SKM-1 treated with dmso at 0.1 percent for 144 hours (cell line): ENCODE results near the gene PLXNA4.

Source experiments
- DNase-seq: peaks from one replicate; lab custom pipeline; 2025; ENCODE audit not compliant: unreplicated experiment; lab: John Stamatoyannopoulos, UW

PLXNA4 gene

DNA sequence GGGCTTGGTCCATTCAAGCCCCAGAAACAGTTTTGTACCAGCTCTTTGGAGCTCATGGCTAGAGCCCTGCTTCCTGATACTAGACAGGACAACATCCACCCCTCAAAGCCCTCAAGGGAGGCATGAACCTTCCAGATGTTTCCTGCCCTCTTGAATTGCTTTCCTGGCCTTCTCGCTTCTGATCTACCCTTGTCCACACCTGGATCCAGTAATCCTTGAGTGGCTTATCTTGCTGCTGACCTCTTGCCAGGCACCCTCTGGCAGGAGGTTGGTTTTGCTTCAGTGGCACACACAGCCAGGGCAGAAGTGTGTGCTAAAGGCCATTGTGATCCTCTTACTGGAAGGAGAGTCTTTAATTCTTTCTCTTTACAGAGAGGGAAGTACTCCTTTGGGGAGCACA lies 495.8 kb downstream of the PLXNA4 start:
- no peak for DNase-seq

DNA sequence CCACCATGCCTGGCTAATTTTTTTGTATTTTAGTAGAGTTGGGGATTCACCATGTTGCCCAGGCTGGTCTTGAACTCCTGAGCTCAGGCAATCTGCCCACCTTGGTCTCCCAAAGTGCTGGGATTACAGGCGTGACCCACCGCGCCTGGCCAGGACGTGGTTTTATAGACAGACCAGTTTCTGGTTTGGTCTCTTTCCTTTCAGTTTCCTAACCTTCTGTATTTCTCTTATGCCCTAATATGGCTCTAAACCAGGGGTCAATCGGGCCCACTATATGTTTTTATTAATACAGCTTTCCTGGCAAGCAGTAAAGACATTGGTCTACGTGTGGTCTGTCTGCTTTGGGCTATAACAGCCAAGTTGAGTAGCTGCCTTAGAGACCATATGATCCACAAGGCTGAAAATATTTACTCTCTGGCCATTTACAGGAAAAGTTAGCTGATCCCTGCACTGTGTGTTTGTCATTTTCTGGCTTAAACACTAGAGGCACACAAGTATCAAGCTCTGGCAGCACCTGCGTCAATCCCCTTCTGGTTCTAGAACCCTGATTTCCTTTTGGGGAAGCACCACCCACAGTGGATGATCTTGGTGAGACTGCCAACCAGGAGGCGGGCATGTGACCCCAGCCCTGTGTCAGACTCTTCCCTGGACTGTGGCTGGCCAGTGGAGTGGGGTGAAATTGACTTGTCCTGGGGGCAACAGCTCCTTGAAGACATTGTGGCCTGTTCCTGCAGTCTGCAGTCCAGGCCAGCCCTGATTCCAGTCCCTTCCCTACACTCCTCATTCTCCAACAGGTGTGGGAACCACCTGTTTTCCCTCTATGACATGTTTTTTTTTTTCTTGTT lies 497.2 kb downstream of the PLXNA4 start:
- no peak for DNase-seq

DNA sequence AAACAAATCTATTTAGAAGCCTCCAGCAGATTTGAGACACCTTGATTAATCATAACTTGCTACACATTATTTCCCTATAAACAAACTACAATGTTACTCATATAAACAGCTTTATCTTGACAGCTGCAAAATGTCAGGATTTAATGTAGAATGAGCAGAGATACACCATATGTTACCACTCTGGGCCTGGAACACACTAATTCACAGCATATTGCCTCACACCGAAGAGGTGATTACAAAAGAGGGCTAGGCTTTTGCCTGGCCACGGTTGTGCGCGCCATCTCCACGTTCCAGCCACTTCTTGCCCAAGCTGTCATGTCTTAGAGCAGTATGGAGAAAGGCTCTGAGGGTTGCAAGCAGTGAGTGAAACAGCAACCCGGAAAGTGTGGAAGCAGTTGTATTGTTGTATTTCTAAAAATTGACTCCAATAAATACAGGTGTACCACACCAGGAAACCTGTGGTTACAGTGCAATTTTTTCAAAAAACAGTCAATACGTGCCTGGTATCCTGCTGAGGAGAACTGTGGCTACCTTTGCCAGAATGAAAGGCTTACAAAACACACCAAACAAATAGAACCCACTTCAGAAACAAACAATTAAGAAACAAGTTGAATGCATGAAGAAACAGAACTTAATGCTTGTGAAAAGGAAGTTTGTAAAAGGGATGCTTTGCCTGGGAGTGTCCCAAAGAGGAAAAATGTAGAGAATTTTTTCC lies 498.1 kb downstream of the PLXNA4 start:
- DNase-seq, result no peak

DNA sequence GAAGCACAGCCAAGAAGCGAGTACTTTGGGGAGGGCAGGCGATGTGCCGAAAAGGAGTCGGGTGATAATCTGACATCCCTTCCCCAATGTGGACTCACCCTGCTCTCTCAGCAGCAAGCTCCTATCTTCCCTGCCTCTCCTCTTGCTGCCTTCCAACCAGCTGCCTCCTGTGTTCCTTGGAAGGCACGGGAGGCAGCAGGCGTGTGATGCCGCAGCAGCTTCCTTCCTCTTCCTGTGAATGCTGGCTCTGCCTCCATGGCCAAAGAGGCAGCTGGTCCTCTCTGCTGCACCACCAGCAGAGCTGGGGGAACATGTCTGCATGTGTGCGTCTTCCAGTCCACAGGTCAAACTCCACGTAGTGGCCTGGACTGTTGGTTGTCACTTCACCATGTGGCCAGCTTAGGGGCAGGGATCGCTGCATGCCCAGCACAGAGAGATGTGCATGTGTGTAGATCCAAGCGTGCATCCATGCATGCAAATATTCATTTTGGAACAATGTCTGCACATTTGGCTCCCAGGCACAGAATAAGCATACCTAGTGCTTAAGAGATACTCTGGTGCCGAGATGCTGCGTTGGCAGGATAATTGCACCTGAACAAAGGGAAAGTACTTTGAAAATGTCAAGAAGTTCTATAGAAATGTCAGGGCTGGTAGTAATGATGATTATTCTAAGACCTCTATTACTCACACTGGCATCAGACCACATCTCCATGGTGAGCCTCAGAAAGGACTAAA lies 499.8 kb downstream of the PLXNA4 start:
- no peak for DNase-seq

- DNase-seq, result no peak
Measured at GRCh38 chr7:132075515-132075914, 500.8 kb downstream of the PLXNA4 start.

DNA sequence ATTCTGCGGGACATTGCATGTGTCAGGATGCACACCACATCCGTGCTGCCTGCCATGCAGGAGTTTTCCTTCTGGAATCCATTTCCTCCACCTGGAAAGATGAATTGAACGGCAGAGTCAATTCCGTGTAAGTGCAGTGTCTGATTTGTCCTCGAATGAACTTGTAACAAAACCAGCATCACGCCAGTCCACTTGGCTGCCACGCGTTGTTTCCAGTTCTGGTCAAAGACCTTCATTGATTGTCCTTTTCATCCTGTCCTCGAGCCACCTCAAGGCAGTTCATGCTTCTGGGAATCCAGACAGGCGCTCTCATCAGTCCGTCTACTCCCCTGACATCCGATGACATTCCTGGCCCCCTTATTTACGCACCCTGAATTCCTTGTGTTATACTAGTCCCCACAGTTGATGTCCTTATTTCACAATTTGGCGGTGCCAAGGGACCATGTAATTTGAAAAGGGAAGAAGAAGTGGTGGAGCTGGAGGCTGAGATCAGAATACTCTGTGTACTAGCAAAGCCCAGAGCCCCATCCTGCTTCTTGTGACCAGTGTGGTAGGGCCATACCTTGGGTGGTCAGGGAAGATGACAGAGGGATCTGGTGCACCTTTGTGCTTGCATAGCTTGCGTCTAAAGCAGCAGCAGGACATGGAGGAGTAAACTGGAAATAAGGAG lies 502.2 kb downstream of the PLXNA4 start:
- no peak for DNase-seq
